SK-N-SH (cell line): ENCODE data around the gene FBXO36. TPM values are rescaled to one million over a fixed set of nuclear protein-coding genes. Genes with fewer than 3 reads are reported as not detected.

Experiments used
- CTCF ChIA-PET: fragments of 300-600, 350-600 bp; formaldehyde crosslinking; extraction: SDS; loops from one replicate; lab custom pipeline; 2021; lab: Yijun Ruan, JAX
- POLR2A ChIA-PET: fragments of 350-600 bp; sonication (Branson Sonifier 250); formaldehyde crosslinking; extraction: SDS; loops from one replicate; lab custom pipeline; 2020; ENCODE audit warnings: antibody characterized with exemption, inconsistent platforms; lab: Yijun Ruan, JAX
- DNase-seq: peaks from one replicate; pipeline ENCODE4 v3.0.0; 2012
- H2AFZ ChIP-seq: fragments of 200-600 bp; sonication (generic); 2 replicates; pipeline ENCODE4 v1.8.1; 2016; ENCODE audit warnings: antibody characterized with exemption, mild to moderate bottlenecking, low read depth
- H3F3A ChIP-seq: fragments of 200-600 bp; sonication (generic); replicated peaks from 2 replicates; pipeline ENCODE3; 2016; ENCODE audit warnings: antibody characterized with exemption, mild to moderate bottlenecking; ENCODE audit not compliant: insufficient read depth
- H3K27ac ChIP-seq, 2 experiments: fragments of 200-500 bp in 1 of 2; fragments of 200-600 bp in 1 of 2; sonication (Bioruptor generic) in 1 of 2; sonication (generic), shearing (Covaris generic) in 1 of 2; 2 replicates each; pipeline versions ENCODE4 v1.5.1 to v1.6.1; 2014 to 2016; ENCODE audit warnings: low read depth in 2 of 2, inconsistent platforms in 1 of 2, low read length in 1 of 2, mild to moderate bottlenecking in 1 of 2, mixed read lengths in 1 of 2
- H3K27me3 ChIP-seq: fragments of 200-600 bp; sonication (generic), shearing (Covaris generic); 2 replicates; pipeline ENCODE4 v1.6.1; 2016; ENCODE audit warnings: mixed run types; ENCODE audit not compliant: insufficient read depth
- H3K36me3 ChIP-seq, 2 experiments: fragments of 200-500 bp in 1 of 2; fragments of 200-600 bp in 1 of 2; sonication (Bioruptor generic) in 1 of 2; sonication (generic) in 1 of 2; replicated peaks in 1 of 2; 2 replicates each; pipeline versions ENCODE3 to v1.5.1; 2014 to 2016; ENCODE audit warnings: low read length in 1 of 2, mild to moderate bottlenecking in 1 of 2; ENCODE audit not compliant: insufficient read depth in 2 of 2, control insufficient read depth in 1 of 2
- H3K4me1 ChIP-seq, 2 experiments: fragments of 200-500 bp in 1 of 2; fragments of 200-600 bp in 1 of 2; sonication (Bioruptor generic) in 1 of 2; sonication (generic), shearing (Covaris generic) in 1 of 2; 2 replicates each; pipeline versions ENCODE4 v1.5.1 to v1.6.1; 2014 to 2016; ENCODE audit warnings: low read depth in 1 of 2, low read length in 1 of 2, mixed run types in 1 of 2; ENCODE audit not compliant: insufficient read depth in 2 of 2, control insufficient read depth in 1 of 2
- H3K4me2 ChIP-seq: fragments of 200-600 bp; sonication (generic), shearing (Covaris generic); 2 replicates; pipeline ENCODE4 v1.6.1; 2017; ENCODE audit warnings: mixed run types
- H3K4me3 ChIP-seq, 2 experiments: fragments of 200-500 bp in 1 of 2; fragments of 200-600 bp in 1 of 2; sonication (Bioruptor generic) in 1 of 2; sonication (generic), shearing (Covaris generic) in 1 of 2; 2 replicates each; pipeline versions ENCODE4 v1.5.1 to v1.8.1; 2014 to 2016; ENCODE audit warnings: low read depth in 2 of 2, inconsistent platforms in 1 of 2, low read length in 1 of 2, mild to moderate bottlenecking in 1 of 2, mixed read lengths in 1 of 2, moderate library complexity in 1 of 2
- H3K79me2 ChIP-seq: fragments of 200-600 bp; sonication (generic); 2 replicates; pipeline ENCODE4 v1.8.1; 2017; ENCODE audit warnings: mild to moderate bottlenecking; ENCODE audit not compliant: insufficient read depth
- H3K9ac ChIP-seq: fragments of 200-600 bp; sonication (generic); 2 replicates; pipeline ENCODE4 v1.6.1; 2017; ENCODE audit warnings: mixed run types
- H3K9me2 ChIP-seq: fragments of 200-600 bp; sonication (generic); 2 replicates; pipeline ENCODE4 v1.6.1; 2017; ENCODE audit warnings: mixed run types
- H3K9me3 ChIP-seq: fragments of 200-600 bp; sonication (generic); 2 replicates; pipeline ENCODE4 v1.6.1; 2017; ENCODE audit warnings: mixed run types, mild to moderate bottlenecking, moderate library complexity
- H4K20me1 ChIP-seq: fragments of 200-600 bp; sonication (generic); 2 replicates; pipeline ENCODE4 v1.6.1; 2017; ENCODE audit warnings: mild to moderate bottlenecking, mixed run types; ENCODE audit not compliant: insufficient read depth
- CTCF ChIP-seq: fragments of 200-600 bp; sonication (generic); IDR thresholded peaks from 2 replicates; pipeline ENCODE4 v1.6.1; 2017; ENCODE audit warnings: antibody characterized with exemption, mild to moderate bottlenecking, moderate library complexity
- ELF1 ChIP-seq: IDR thresholded peaks from 2 replicates; pipeline ENCODE4 v1.4.0; 2012
- EZH2phosphoT487 ChIP-seq: fragments of 200-600 bp; sonication (generic); IDR thresholded peaks from 2 replicates; pipeline ENCODE4 v1.6.1; 2017; ENCODE audit warnings: low read depth, mixed run types, mild to moderate bottlenecking, antibody characterized with exemption, moderate library complexity, borderline replicate concordance
- FOSL2 ChIP-seq: IDR thresholded peaks from 2 replicates; pipeline ENCODE4 v1.4.0; 2012; ENCODE audit warnings: low read depth, mild to moderate bottlenecking, moderate library complexity, borderline replicate concordance
- FOXJ3 ChIP-seq: sonication (generic); formaldehyde crosslinking; IDR thresholded peaks from 2 replicates; pipeline ENCODE4 v1.5.1; 2020; ENCODE audit warnings: mild to moderate bottlenecking, missing genetic modification reagents
- FOXM1 ChIP-seq: IDR thresholded peaks from 2 replicates; pipeline ENCODE4 v1.4.0; 2012; ENCODE audit warnings: low read depth, mild to moderate bottlenecking
- GABPA ChIP-seq: IDR thresholded peaks from 2 replicates; pipeline ENCODE4 v1.4.0; 2012; ENCODE audit warnings: low read depth, mild to moderate bottlenecking
- JUND ChIP-seq: IDR thresholded peaks from 2 replicates; pipeline ENCODE4 v1.4.0; 2012
- MEF2A ChIP-seq: IDR thresholded peaks from 2 replicates; pipeline ENCODE4 v1.4.0; 2012; ENCODE audit warnings: low read depth, borderline replicate concordance
- POLR2AphosphoS5 ChIP-seq: IDR thresholded peaks from 2 replicates; pipeline ENCODE4 v1.6.1; 2012; ENCODE audit warnings: low read depth, low read length
- RCOR1 ChIP-seq: fragments of 150-350 bp; IDR thresholded peaks from 2 replicates; pipeline ENCODE4 v1.6.1; 2017; ENCODE audit warnings: antibody characterized with exemption, low read length
- REST ChIP-seq: IDR thresholded peaks from 2 replicates; pipeline ENCODE4 v1.6.1; 2012; ENCODE audit warnings: mild to moderate bottlenecking, low read depth, low read length, moderate library complexity
- RFX5 ChIP-seq: IDR thresholded peaks from 2 replicates; pipeline ENCODE4 v1.6.1; 2012; ENCODE audit warnings: mild to moderate bottlenecking, improper control_type of control experiment, low read length
- SMC3 ChIP-seq: IDR thresholded peaks from 2 replicates; pipeline ENCODE4 v1.6.1; 2012; ENCODE audit warnings: low read depth, low read length, improper control_type of control experiment
- TCF12 ChIP-seq: IDR thresholded peaks from 2 replicates; pipeline ENCODE4 v1.4.0; 2012
- YY1 ChIP-seq: IDR thresholded peaks from 2 replicates; pipeline ENCODE4 v1.4.0; 2012; ENCODE audit warnings: low read depth, mild to moderate bottlenecking
- WGBS: methylation state at CpG from one replicate; pipeline ENCODE4 v1.1.6; 2017; ENCODE audit warnings: low lambda C conversion rate; 5-methylcytosine and 5-hydroxymethylcytosine counted together
- polyA plus RNA-seq, 3 experiments: library from polyadenylated mRNA; depleted of rRNA; stranded (reverse); fragments of >200 nt; gene quantifications; 2 replicates each; pipeline ENCODE4 v1.2.3, GENCODE V29; 2012
- TF ChIP-seq, protein P1 (sequence below): fragments of 150-350 bp; IDR thresholded peaks from 2 replicates; pipeline ENCODE4 v1.6.1; 2016; ENCODE audit warnings: mild to moderate bottlenecking, low read depth, low read length
- TF ChIP-seq, protein P2 (sequence below): IDR thresholded peaks from 2 replicates; pipeline ENCODE4; 2012

FBXO36 gene
- polyA plus RNA-seq, 1 of the 3 experiments (the other 2 are of a cell fraction) = 3.9 TPM

- Histone ChIP-seq H3K4me1 (no peaks in the 10 kb centered on the region; a peak in 1 of 4 replicates), H3K27me3 (no peaks in the 10 kb centered on the region), H3K4me2 (no peak overlapping the region), H3K79me2 (no peaks in the 10 kb centered on the region), H3K9me3 (no peaks in the 10 kb centered on the region), H3K9ac (no peak overlapping the region), H3F3A (peaks cover 5% of the 10 kb centered on the region), H3K36me3 (no peaks in the 10 kb centered on the region), H3K9me2 (no peaks in the 10 kb centered on the region), H4K20me1 (no peaks in the 10 kb centered on the region), H3K4me3 (no peak overlapping the region), H3K27ac (no peak overlapping the region), H2AFZ (no peak overlapping the region)
- CTCF ChIA-PET = interaction anchor here (0.5 to 7.7 kb wide), 5 partner anchors 14 to 1503 kb away, joined by 3 to 69 read pairs (median 3); partner anchors contain the start of gene SLC16A14
- peak; percentile 20 for DNase-seq
- 66% methylated on average over 3 of the region's 3 CpGs for WGBS
- TF ChIP-seq FOXJ3 (CRISPR knock-in tag) (no peak), ELF1 (no peak), YY1 (no peak), FOSL2 (no peak), SMC3 (no peak), FOXM1 (no peak), RFX5 (no peak), CTCF (no peak), RCOR1 (no peak), POLR2AphosphoS5 (no peak), MEF2A (no peak), EZH2phosphoT487 (no peak), JUND (no peak), TCF12 (no peak), GABPA (no peak), REST (no peak)
- TF ChIP-seq, protein P1, sequence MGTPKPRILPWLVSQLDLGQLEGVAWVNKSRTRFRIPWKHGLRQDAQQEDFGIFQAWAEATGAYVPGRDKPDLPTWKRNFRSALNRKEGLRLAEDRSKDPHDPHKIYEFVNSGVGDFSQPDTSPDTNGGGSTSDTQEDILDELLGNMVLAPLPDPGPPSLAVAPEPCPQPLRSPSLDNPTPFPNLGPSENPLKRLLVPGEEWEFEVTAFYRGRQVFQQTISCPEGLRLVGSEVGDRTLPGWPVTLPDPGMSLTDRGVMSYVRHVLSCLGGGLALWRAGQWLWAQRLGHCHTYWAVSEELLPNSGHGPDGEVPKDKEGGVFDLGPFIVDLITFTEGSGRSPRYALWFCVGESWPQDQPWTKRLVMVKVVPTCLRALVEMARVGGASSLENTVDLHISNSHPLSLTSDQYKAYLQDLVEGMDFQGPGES = no peak
- TF ChIP-seq, protein P2, sequence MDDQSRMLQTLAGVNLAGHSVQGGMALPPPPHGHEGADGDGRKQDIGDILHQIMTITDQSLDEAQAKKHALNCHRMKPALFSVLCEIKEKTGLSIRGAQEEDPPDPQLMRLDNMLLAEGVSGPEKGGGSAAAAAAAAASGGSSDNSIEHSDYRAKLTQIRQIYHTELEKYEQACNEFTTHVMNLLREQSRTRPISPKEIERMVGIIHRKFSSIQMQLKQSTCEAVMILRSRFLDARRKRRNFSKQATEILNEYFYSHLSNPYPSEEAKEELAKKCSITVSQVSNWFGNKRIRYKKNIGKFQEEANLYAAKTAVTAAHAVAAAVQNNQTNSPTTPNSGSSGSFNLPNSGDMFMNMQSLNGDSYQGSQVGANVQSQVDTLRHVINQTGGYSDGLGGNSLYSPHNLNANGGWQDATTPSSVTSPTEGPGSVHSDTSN = no peak
- POLR2A ChIA-PET = no interaction called here
Measured at GRCh38 chr2:230050136-230050535, 127.8 kb downstream of the FBXO36 start.
